Measurements from ENCODE around the gene ERN2. TPM values are rescaled to one million over a fixed set of nuclear protein-coding genes. Genes with fewer than 3 reads are reported as not detected.

Gene ERN2
- total and polyA plus RNA-seq, 2 donors from 2014 or later = not detected

DNA sequence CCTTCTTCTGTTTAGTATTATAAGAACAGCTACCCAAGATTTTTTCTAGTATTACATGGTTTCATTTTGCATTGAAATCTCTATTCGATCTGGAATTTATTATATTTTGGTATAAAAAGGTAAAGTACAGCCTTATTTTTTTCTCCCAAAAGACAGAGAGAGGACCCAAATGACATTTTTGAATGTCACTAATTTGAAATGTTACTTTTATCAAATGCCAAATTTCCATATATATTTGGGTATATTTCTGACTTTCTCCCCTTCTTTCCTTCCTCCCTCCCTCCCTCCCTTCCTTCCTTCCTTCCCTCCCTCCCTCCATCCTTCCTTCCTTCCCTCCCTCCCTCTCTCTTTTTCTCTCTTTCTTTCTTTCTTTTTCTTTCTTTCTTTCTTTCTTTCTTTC lies 35.6 kb upstream of the ERN2 start:
- TF ChIP-seq, protein P1, sequence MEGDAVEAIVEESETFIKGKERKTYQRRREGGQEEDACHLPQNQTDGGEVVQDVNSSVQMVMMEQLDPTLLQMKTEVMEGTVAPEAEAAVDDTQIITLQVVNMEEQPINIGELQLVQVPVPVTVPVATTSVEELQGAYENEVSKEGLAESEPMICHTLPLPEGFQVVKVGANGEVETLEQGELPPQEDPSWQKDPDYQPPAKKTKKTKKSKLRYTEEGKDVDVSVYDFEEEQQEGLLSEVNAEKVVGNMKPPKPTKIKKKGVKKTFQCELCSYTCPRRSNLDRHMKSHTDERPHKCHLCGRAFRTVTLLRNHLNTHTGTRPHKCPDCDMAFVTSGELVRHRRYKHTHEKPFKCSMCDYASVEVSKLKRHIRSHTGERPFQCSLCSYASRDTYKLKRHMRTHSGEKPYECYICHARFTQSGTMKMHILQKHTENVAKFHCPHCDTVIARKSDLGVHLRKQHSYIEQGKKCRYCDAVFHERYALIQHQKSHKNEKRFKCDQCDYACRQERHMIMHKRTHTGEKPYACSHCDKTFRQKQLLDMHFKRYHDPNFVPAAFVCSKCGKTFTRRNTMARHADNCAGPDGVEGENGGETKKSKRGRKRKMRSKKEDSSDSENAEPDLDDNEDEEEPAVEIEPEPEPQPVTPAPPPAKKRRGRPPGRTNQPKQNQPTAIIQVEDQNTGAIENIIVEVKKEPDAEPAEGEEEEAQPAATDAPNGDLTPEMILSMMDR (IDR thresholded peaks at IDR 0.05; ENCODE audit: borderline replicate concordance, extremely low read depth, insufficient read depth) = no peak
- intact Hi-C loops (cut with DNase I) = no loop called here
- FAIRE-seq = no peak
- no peak overlapping the region for H3K9ac ChIP-seq (ENCODE audit: low read length in 3 of 3)
- H3K36me3 ChIP-seq (ENCODE audit: control insufficient read depth in 2 of 3, insufficient read depth in 3 of 3, low read length in 3 of 3) = no peaks in the 10 kb centered on the region
- no peaks in the 10 kb centered on the region for H3K9me3 ChIP-seq (ENCODE audit: control insufficient read depth in 2 of 3, insufficient read depth in 1 of 3, low read length in 3 of 3)
- no peak overlapping the region for H3K4me3 ChIP-seq (ENCODE audit: low read length in 3 of 3)
- H3K4me1 ChIP-seq (ENCODE audit: control insufficient read depth in 2 of 3, insufficient read depth in 2 of 3, low read depth in 1 of 3, low read length in 3 of 3) = no peaks in the 10 kb centered on the region
- H3K27me3 ChIP-seq (ENCODE audit: control insufficient read depth, insufficient read depth, low read length) = no peaks in the 10 kb centered on the region
- H3K27ac ChIP-seq (ENCODE audit: low read depth in 2 of 2, low read length in 2 of 2) = no peak overlapping the region
- no peak for DNase-seq

DNA sequence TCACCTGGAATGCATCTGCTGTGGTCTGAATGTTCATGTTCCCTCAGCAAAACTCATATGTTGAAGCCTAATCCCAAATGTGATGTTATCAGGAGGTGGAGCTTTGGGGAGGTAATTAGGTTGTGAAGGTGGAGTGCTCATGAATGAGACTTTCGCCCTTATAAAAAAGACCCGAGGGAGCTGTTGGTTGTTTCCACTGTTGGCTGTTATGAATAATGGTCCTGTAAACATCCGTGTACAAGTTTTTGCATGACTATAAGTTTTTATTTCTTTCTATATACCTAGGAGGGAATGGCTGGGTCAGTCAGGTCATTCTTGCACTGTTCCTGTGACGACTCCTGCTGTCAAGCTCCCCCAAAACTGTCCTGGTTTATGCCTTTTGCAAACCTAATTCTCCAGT lies 32.2 kb upstream of the ERN2 start:
- Histone ChIP-seq H3K36me3 (ENCODE audit: control insufficient read depth in 2 of 3, insufficient read depth in 3 of 3, low read length in 3 of 3) (no peaks in the 10 kb centered on the region), H3K9ac (ENCODE audit: low read length in 3 of 3) (no peak overlapping the region), H3K9me3 (ENCODE audit: control insufficient read depth in 2 of 3, insufficient read depth in 1 of 3, low read length in 3 of 3) (no peaks in the 10 kb centered on the region), H3K27ac (ENCODE audit: low read depth in 2 of 2, low read length in 2 of 2) (no peak overlapping the region), H3K27me3 (ENCODE audit: control insufficient read depth, insufficient read depth, low read length) (no peaks in the 10 kb centered on the region), H3K4me3 (ENCODE audit: low read length in 3 of 3) (no peak overlapping the region), H3K4me1 (ENCODE audit: control insufficient read depth in 2 of 3, insufficient read depth in 2 of 3, low read depth in 1 of 3, low read length in 3 of 3) (no peaks in the 10 kb centered on the region)
- FAIRE-seq = no peak
- TF ChIP-seq, protein P1 (IDR thresholded peaks at IDR 0.05; ENCODE audit: borderline replicate concordance, extremely low read depth, insufficient read depth) = no peak
- intact Hi-C loops (cut with DNase I) = no loop called here
- no peak for DNase-seq

DNA sequence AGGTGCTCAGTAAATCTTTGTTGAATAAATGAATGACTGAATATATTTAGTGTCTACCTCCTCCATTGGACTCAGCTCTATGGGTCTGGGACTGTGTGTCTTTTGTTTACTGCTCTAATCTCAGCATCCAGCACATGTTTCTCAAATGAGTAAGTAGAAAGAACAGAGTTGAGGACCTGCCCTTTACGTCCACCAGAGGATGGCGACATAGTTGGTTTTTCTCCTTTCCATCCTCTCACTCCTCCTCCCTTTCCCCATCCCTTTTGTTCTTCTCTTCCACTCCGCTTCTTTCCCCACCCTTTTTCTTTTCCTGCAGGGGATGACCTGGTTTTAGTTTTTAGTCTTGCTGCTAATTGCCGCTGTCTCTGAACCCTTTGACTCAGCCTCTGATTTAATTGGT lies 29.7 kb upstream of the ERN2 start:
- Histone ChIP-seq H3K27ac (ENCODE audit: low read depth in 2 of 2, low read length in 2 of 2) (no peak overlapping the region), H3K27me3 (ENCODE audit: control insufficient read depth, insufficient read depth, low read length) (no peaks in the 10 kb centered on the region), H3K4me3 (ENCODE audit: low read length in 3 of 3) (no peak overlapping the region), H3K36me3 (ENCODE audit: control insufficient read depth in 2 of 3, insufficient read depth in 3 of 3, low read length in 3 of 3) (no peaks in the 10 kb centered on the region), H3K9ac (ENCODE audit: low read length in 3 of 3) (no peak overlapping the region), H3K4me1 (ENCODE audit: control insufficient read depth in 2 of 3, insufficient read depth in 2 of 3, low read depth in 1 of 3, low read length in 3 of 3) (no peaks in the 10 kb centered on the region), H3K9me3 (ENCODE audit: control insufficient read depth in 2 of 3, insufficient read depth in 1 of 3, low read length in 3 of 3) (no peaks in the 10 kb centered on the region)
- FAIRE-seq = no peak
- TF ChIP-seq, protein P1 (IDR thresholded peaks at IDR 0.05; ENCODE audit: borderline replicate concordance, extremely low read depth, insufficient read depth) = no peak
- no peak for DNase-seq
- intact Hi-C loops (cut with DNase I) = no loop called here

DNA sequence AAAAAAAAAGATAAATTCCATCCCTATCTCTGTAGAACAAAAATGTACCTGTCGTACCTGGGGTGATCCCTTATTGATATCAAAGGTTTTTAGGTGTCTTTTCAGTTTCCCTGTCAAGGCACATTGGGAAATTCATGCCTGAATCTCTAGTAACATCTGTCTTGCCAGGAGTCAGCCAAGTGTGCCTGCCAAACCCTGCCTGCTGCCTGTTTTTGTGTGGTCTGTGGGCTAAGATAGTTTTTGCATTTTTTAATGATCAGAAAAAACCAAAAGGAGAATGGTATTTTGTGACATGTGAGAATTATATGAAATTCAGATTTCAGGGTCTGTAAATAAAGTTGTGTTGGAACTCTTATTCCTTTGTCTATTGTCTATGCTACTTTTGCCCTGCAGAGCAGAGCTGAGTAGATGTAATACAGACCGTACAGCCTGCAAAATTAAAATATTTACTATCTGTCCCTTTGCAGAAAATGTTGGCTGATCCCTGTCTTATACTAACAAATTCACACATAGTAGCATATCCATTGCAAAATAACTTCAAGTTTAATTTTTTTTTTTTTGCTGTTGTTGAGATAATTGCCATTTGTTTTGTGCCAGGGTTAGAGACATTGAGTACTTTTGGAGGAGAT lies 28.8 kb upstream of the ERN2 start:
- no peaks in the 10 kb centered on the region for H3K4me1 ChIP-seq (ENCODE audit: control insufficient read depth in 2 of 3, insufficient read depth in 2 of 3, low read depth in 1 of 3, low read length in 3 of 3)
- H3K27me3 ChIP-seq (ENCODE audit: control insufficient read depth, insufficient read depth, low read length) = no peaks in the 10 kb centered on the region
- FAIRE-seq (no peak), DNase-seq (no peak)
- TF ChIP-seq, protein P1 (IDR thresholded peaks at IDR 0.05; ENCODE audit: borderline replicate concordance, extremely low read depth, insufficient read depth) = no peak
- H3K4me3 ChIP-seq (ENCODE audit: low read length in 3 of 3) = no peak overlapping the region
- no peaks in the 10 kb centered on the region for H3K9me3 ChIP-seq (ENCODE audit: control insufficient read depth in 2 of 3, insufficient read depth in 1 of 3, low read length in 3 of 3)
- H3K27ac ChIP-seq (ENCODE audit: low read depth in 2 of 2, low read length in 2 of 2) = no peak overlapping the region
- intact Hi-C loops (cut with DNase I) = no loop called here
- no peak overlapping the region for H3K9ac ChIP-seq (ENCODE audit: low read length in 3 of 3)
- no peaks in the 10 kb centered on the region for H3K36me3 ChIP-seq (ENCODE audit: control insufficient read depth in 2 of 3, insufficient read depth in 3 of 3, low read length in 3 of 3)

Measured in kidney (tissue), 14 donors.